ENCODE data around the gene ELP4.
A peak's percentile ranks its signal among the peaks of the same experiment; 100 is the strongest.

The ELP4 gene

DNA sequence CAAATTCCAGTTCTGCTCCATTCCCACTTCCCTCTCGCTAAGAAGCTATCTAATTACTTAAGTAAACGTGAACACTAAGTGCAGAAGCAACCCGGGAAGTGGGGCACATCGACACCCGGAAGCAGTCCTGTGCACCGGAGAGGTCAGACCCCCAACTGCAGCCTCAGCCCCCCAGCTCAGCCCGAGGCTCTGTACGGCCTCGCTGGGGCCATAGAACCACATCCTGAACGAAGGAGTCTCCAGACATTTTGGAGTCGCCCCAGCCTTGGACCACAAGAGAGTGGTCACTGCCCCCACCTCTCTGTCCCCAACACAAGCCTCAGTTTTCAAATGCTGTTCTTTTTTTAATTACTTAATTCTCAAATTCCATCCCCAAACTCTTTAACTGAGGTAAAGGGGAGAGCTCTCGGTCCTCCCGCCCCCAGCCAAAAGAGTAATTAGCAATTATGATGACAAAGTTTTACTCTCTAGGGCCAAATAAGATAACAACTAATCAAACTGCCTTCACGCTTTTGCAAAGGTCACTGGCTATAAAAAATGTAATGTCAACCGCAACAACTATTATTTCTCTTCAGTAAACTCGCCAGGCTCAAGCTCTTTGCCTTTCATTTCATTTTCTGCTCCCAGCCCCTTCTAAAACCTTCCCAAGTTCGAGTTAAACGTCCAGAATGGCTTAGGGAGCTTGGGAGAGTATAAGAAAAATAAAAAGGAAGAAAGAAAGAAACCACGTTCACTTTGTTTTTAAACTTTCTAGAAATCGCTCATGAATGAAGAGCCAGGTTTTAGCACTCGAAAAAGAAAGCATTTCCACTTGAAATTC lies 299.4 kb downstream of the ELP4 start:
- Mint-ChIP-seq H3K27ac (no peak overlapping the region), H3K4me1 (peaks cover 50% of the 10 kb centered on the region), H3K36me3 (ENCODE audit: low read depth) (no peaks in the 10 kb centered on the region), H3K9me3 (peaks cover 5% of the 10 kb centered on the region), H3K27me3 (ENCODE audit: low read depth, poor library complexity) (no peaks in the 10 kb centered on the region), H3K4me3 (peak overlapping the region; percentile 70)
- DNase-seq, result no peak
- TF ChIP-seq, protein P1, sequence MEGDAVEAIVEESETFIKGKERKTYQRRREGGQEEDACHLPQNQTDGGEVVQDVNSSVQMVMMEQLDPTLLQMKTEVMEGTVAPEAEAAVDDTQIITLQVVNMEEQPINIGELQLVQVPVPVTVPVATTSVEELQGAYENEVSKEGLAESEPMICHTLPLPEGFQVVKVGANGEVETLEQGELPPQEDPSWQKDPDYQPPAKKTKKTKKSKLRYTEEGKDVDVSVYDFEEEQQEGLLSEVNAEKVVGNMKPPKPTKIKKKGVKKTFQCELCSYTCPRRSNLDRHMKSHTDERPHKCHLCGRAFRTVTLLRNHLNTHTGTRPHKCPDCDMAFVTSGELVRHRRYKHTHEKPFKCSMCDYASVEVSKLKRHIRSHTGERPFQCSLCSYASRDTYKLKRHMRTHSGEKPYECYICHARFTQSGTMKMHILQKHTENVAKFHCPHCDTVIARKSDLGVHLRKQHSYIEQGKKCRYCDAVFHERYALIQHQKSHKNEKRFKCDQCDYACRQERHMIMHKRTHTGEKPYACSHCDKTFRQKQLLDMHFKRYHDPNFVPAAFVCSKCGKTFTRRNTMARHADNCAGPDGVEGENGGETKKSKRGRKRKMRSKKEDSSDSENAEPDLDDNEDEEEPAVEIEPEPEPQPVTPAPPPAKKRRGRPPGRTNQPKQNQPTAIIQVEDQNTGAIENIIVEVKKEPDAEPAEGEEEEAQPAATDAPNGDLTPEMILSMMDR (IDR thresholded peaks at IDR 0.05), result no peak

DNA sequence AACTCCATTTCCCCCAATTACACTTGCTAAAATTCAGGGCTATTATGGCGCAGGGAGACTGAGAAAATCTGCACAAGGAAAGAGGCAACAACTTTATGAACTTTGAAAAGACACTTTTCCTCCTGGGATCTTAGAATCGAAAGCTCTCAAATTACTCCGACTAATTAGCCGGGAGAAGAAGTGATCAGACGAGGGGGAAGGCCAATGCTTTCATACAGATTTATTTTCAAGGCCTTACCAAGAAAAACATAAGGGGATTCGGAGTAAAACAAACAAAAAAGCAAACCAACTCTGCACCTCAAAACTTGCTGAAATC lies 299.9 kb downstream of the ELP4 start:
- no peak overlapping the region for H3K27ac Mint-ChIP-seq
- H3K9me3 Mint-ChIP-seq, result peaks cover 5% of the 10 kb centered on the region
- H3K36me3 Mint-ChIP-seq (ENCODE audit: low read depth), result no peaks in the 10 kb centered on the region
- H3K4me3 Mint-ChIP-seq, result peak overlapping the region; percentile 70
- H3K27me3 Mint-ChIP-seq (ENCODE audit: low read depth, poor library complexity), result no peaks in the 10 kb centered on the region
- H3K4me1 Mint-ChIP-seq, result peaks cover 44% of the 10 kb centered on the region
- no peak for DNase-seq
- TF ChIP-seq, protein P1 (IDR thresholded peaks at IDR 0.05), result no peak

DNA sequence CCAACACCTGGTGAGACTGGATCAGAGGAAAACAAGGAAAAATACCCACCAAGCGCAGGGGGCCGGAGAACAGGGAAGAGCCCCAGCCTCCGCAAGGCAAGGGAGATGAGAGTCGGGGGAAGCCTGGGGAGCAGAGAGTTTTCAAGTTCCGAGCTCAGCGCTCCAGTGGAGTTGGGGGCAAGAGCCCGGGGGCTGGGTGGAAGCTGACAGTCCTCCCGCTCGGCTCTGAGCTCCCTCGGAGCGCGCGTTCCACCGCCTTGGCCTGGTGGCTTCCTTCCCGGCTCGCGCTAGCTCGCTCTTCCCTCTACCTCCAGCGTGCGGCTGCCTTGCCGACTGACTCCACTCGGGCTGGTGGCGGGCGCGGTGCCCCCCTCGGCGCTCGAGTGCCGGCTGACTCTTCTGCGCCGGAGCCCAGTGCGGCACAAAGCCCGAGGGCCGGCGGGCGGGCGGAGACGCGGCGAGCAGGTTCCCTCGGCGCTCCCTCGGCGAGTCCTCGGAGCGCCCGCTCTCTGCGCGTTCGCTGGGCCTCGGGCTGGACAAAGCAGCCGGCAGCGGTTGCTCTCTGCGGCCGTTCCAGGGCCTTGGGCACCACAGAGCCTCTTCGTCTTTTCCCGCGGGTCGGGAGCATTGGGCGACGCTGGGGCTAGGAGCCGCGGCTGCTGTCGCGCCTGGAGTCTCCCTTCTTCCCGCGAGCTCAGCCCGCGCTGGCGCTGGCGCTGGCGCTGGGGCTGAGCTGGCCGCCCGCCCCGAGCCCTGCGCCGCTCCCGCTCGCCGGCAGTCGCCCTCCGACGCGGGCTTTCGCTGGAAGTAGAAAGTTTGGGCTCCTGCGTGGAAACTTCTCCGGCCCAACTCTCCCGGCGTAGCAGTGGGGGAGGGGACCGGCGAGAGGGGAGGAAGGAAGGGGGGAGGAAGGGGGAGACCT lies 300.6 kb downstream of the ELP4 start:
- peaks cover 42% of the 10 kb centered on the region for H3K4me1 Mint-ChIP-seq
- no peaks in the 10 kb centered on the region for H3K27me3 Mint-ChIP-seq (ENCODE audit: low read depth, poor library complexity)
- H3K36me3 Mint-ChIP-seq (ENCODE audit: low read depth), result no peaks in the 10 kb centered on the region
- H3K27ac Mint-ChIP-seq, result no peak overlapping the region
- DNase-seq, result peak; percentile 69
- TF ChIP-seq, protein P1 (IDR thresholded peaks at IDR 0.05), result no peak
- H3K4me3 Mint-ChIP-seq, result peak overlapping the region; percentile 70
- peaks cover 5% of the 10 kb centered on the region for H3K9me3 Mint-ChIP-seq

DNA sequence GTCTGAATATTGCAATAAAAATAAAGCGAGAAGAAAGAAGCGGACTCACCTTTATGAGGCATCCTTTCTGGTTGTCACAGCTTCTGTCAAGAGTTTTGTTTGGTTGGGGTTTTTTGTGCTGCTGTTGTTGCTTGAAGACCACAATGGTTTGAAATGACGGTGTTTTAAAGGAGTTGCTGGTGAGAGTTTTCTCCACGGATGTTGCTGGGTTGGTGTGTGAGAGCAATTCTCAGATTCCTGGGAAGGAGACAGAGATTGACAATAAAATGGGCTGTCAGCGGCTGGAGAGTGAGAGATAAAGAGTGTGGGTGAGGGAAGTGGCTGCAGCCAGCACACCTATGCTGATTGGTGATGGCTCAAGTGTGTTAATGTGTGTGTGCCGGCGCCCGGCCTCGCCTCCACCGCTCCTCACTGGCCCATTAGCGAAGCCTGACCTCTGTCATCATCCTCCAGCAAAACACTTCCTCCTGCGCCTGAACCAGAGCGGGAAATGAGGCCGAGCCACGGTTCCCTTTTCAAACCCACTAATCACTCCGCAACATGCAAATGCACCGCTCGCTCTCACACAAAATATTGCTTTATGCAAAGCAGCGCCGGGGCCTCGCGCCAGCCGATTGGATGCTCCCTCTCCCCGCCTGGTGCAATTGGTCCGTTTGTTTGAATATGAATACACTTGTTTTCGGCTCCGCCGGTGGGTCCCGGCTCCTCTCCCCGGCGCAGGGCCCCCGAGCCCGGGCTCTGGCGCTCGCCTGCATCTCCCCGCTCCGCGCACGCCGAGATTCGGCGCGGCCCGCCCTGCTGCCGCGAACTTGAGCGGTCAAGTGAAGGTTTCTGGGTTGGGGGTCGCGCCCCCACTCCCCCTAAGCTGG lies 301.4 kb downstream of the ELP4 start, which contains the start of gene PAX6:
TSS of gene PAX6 (minus strand) at position 544 of the 869 bp plus-strand sequence. CDS start 4,911 bp downstream, outside the sequence.
- peaks cover 5% of the 10 kb centered on the region for H3K9me3 Mint-ChIP-seq
- H3K27me3 Mint-ChIP-seq (ENCODE audit: low read depth, poor library complexity), result no peaks in the 10 kb centered on the region
- no peaks in the 10 kb centered on the region for H3K36me3 Mint-ChIP-seq (ENCODE audit: low read depth)
- TF ChIP-seq, protein P1 (IDR thresholded peaks at IDR 0.05), result no peak
- DNase-seq, result peak; percentile 62
- H3K4me3 Mint-ChIP-seq, result peak within 1 kb of the TSS; percentile 70
- H3K4me1 Mint-ChIP-seq, result peaks cover 45% of the 10 kb centered on the region
- H3K27ac Mint-ChIP-seq, result no peak within 1 kb of the TSS
